HEK293 (cell line): Measurements from ENCODE around the gene KIF19.

Source experiments
- WT1 ChIP-seq: fragments of 450-650 bp; formaldehyde crosslinking; IDR thresholded peaks from 2 replicates; pipeline ENCODE4 v1.5.1; 2016; ENCODE audit warnings: missing biosample characterization, missing genetic modification characterization
- ZBTB7A ChIP-seq: fragments of 450-650 bp; formaldehyde crosslinking; IDR thresholded peaks from 2 replicates; pipeline ENCODE4 v1.5.1; 2016; ENCODE audit warnings: low read depth, missing biosample characterization, missing genetic modification characterization
- ZNF341 ChIP-seq: fragments of 450-650 bp; formaldehyde crosslinking; IDR thresholded peaks from 2 replicates; pipeline ENCODE4; 2016; ENCODE audit warnings: low read depth, missing biosample characterization, missing genetic modification characterization
- ZNF747 ChIP-seq: fragments of 450-650 bp; formaldehyde crosslinking; IDR thresholded peaks from 2 replicates; pipeline ENCODE4 v1.5.1; 2016; ENCODE audit warnings: missing biosample characterization, missing genetic modification characterization
- TF ChIP-seq, protein P1 (sequence below): fragments of 450-650 bp; formaldehyde crosslinking; IDR thresholded peaks from 2 replicates; pipeline ENCODE4 v1.5.1; 2016; ENCODE audit warnings: missing biosample characterization, missing genetic modification characterization
- TF ChIP-seq, protein P2 (sequence below): fragments of 450-650 bp; formaldehyde crosslinking; IDR thresholded peaks from 2 replicates; pipeline ENCODE4 v1.5.1; 2017; ENCODE audit warnings: missing biosample characterization, missing genetic modification characterization
- TF ChIP-seq, protein P3 (sequence below): fragments of 450-650 bp; formaldehyde crosslinking; IDR thresholded peaks from 2 replicates; pipeline ENCODE4 v1.5.1; 2016; ENCODE audit warnings: missing biosample characterization, missing genetic modification characterization

DNA sequence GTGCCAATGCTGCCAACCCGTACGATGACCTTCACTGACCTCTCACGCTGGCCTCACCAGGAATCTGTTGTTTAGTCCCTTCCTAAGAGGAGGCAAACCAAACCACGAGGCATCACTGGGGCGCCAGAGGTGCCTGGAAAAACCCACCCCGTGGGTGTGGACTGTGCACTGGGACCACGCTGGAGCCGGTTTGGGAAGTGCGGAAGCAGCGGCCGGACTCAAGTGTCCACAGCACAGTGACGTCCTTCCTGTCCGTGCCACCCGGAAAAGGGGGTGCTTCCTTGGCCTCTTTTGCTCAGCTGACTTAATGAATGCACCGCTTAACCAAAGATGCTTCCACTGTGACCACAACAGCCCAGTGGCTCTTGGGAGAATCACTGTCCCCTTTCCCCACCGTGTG is 9.0 kb upstream of the KIF19 start:
- TF ChIP-seq, protein P1, sequence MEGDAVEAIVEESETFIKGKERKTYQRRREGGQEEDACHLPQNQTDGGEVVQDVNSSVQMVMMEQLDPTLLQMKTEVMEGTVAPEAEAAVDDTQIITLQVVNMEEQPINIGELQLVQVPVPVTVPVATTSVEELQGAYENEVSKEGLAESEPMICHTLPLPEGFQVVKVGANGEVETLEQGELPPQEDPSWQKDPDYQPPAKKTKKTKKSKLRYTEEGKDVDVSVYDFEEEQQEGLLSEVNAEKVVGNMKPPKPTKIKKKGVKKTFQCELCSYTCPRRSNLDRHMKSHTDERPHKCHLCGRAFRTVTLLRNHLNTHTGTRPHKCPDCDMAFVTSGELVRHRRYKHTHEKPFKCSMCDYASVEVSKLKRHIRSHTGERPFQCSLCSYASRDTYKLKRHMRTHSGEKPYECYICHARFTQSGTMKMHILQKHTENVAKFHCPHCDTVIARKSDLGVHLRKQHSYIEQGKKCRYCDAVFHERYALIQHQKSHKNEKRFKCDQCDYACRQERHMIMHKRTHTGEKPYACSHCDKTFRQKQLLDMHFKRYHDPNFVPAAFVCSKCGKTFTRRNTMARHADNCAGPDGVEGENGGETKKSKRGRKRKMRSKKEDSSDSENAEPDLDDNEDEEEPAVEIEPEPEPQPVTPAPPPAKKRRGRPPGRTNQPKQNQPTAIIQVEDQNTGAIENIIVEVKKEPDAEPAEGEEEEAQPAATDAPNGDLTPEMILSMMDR (tag by site-specific recombination) = no peak
- TF ChIP-seq ZNF341 (tag by site-specific recombination) = no peak
- TF ChIP-seq, protein P2, sequence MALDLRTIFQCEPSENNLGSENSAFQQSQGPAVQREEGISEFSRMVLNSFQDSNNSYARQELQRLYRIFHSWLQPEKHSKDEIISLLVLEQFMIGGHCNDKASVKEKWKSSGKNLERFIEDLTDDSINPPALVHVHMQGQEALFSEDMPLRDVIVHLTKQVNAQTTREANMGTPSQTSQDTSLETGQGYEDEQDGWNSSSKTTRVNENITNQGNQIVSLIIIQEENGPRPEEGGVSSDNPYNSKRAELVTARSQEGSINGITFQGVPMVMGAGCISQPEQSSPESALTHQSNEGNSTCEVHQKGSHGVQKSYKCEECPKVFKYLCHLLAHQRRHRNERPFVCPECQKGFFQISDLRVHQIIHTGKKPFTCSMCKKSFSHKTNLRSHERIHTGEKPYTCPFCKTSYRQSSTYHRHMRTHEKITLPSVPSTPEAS (tag by site-specific recombination) = no peak
- no peak for TF ChIP-seq WT1
- no peak for TF ChIP-seq ZBTB7A (tag by site-specific recombination)
- TF ChIP-seq, protein P3, sequence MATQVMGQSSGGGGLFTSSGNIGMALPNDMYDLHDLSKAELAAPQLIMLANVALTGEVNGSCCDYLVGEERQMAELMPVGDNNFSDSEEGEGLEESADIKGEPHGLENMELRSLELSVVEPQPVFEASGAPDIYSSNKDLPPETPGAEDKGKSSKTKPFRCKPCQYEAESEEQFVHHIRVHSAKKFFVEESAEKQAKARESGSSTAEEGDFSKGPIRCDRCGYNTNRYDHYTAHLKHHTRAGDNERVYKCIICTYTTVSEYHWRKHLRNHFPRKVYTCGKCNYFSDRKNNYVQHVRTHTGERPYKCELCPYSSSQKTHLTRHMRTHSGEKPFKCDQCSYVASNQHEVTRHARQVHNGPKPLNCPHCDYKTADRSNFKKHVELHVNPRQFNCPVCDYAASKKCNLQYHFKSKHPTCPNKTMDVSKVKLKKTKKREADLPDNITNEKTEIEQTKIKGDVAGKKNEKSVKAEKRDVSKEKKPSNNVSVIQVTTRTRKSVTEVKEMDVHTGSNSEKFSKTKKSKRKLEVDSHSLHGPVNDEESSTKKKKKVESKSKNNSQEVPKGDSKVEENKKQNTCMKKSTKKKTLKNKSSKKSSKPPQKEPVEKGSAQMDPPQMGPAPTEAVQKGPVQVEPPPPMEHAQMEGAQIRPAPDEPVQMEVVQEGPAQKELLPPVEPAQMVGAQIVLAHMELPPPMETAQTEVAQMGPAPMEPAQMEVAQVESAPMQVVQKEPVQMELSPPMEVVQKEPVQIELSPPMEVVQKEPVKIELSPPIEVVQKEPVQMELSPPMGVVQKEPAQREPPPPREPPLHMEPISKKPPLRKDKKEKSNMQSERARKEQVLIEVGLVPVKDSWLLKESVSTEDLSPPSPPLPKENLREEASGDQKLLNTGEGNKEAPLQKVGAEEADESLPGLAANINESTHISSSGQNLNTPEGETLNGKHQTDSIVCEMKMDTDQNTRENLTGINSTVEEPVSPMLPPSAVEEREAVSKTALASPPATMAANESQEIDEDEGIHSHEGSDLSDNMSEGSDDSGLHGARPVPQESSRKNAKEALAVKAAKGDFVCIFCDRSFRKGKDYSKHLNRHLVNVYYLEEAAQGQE (tag by site-specific recombination) = no peak
- no peak for TF ChIP-seq ZNF747 (tag by site-specific recombination)
